ENCODE measurements around the gene ITGB7.

Gene ITGB7

GRCh38 chr12:53230108-53230845 is 23.2 kb upstream of the ITGB7 start:
- DNase-seq (ENCODE audit: low spot score), result no peak

- no peak for DNase-seq (ENCODE audit: low spot score)
Measured at GRCh38 chr12:53229454-53229853, 22.4 kb upstream of the ITGB7 start.

- no peak for DNase-seq (ENCODE audit: low spot score)
Measured at GRCh38 chr12:53227836-53228235, 20.8 kb upstream of the ITGB7 start.

- no peak for DNase-seq (ENCODE audit: low spot score)
Measured at GRCh38 chr12:53227341-53227740, 20.3 kb upstream of the ITGB7 start.

- no peak for DNase-seq (ENCODE audit: low spot score)
Measured at GRCh38 chr12:53226815-53227214, 19.8 kb upstream of the ITGB7 start.

- DNase-seq (ENCODE audit: low spot score), result no peak
Measured at GRCh38 chr12:53225635-53226424, 18.8 kb upstream of the ITGB7 start.

- no peak for DNase-seq (ENCODE audit: low spot score)
Measured at GRCh38 chr12:53224897-53225634, 18.0 kb upstream of the ITGB7 start.

GRCh38 chr12:53224061-53224896 is 17.2 kb upstream of the ITGB7 start:
- no peak for DNase-seq (ENCODE audit: low spot score)

- no peak for DNase-seq (ENCODE audit: low spot score)
Measured at GRCh38 chr12:53223389-53224060, 16.5 kb upstream of the ITGB7 start.

- no peak for DNase-seq (ENCODE audit: low spot score)
Measured at GRCh38 chr12:53222806-53223261, 15.8 kb upstream of the ITGB7 start.

GRCh38 chr12:53222170-53222721 is 15.2 kb upstream of the ITGB7 start:
- no peak for DNase-seq (ENCODE audit: low spot score)

GRCh38 chr12:53221203-53222080 is 14.4 kb upstream of the ITGB7 start:
- peak; percentile 52 for DNase-seq (ENCODE audit: low spot score)

- DNase-seq (ENCODE audit: low spot score), result peak; percentile 89
Measured at GRCh38 chr12:53220694-53221202, 13.7 kb upstream of the ITGB7 start.

GRCh38 chr12:53219956-53220693 is 13.1 kb upstream of the ITGB7 start:
- peak; percentile 81 for DNase-seq (ENCODE audit: low spot score)

- peak; percentile 73 for DNase-seq (ENCODE audit: low spot score)
Measured at GRCh38 chr12:53219292-53219955, 12.4 kb upstream of the ITGB7 start.

- DNase-seq (ENCODE audit: low spot score), result no peak
Measured at GRCh38 chr12:53218551-53219291, 11.7 kb upstream of the ITGB7 start.

- no peak for DNase-seq (ENCODE audit: low spot score)
Measured at GRCh38 chr12:53217931-53218307, 10.9 kb upstream of the ITGB7 start.
